Karpas-422 (cell line): Measurements from ENCODE around the gene TTC9. TPM values are rescaled to one million over a fixed set of nuclear protein-coding genes. Genes with fewer than 3 reads are reported as not detected.
A peak's percentile ranks its signal among the peaks of the same experiment; 100 is the strongest.

Source experiments
- DNase-seq: peaks from one replicate; pipeline ENCODE4 v3.0.0-alpha.2; 2015
- H2AFZ ChIP-seq: fragments of 200-600 bp; sonication (generic); 2 replicates; pipeline ENCODE4 v1.6.1; 2014; ENCODE audit warnings: antibody characterized with exemption, low read length, mixed read lengths
- H3K27ac ChIP-seq: fragments of 200-600 bp; sonication (generic); 2 replicates; pipeline ENCODE4 v1.5.1; 2014; ENCODE audit warnings: mild to moderate bottlenecking, low read length, moderate library complexity
- H3K27me3 ChIP-seq: fragments of 200-600 bp; sonication (generic); 2 replicates; pipeline ENCODE4 v1.6.1; 2014; ENCODE audit warnings: low read length, mixed read lengths
- H3K36me3 ChIP-seq: fragments of 200-600 bp; sonication (generic); 2 replicates; pipeline ENCODE4 v1.6.1; 2014; ENCODE audit warnings: low read length, mixed read lengths; ENCODE audit not compliant: insufficient read depth
- H3K4me1 ChIP-seq: fragments of 200-600 bp; sonication (generic); 2 replicates; pipeline ENCODE4 v1.6.1; 2014; ENCODE audit warnings: mild to moderate bottlenecking, low read length, mixed read lengths
- H3K4me2 ChIP-seq: fragments of 200-600 bp; sonication (generic); 2 replicates; pipeline ENCODE4 v1.6.1; 2014; ENCODE audit warnings: low read length, low read depth, mild to moderate bottlenecking; ENCODE audit not compliant: poor library complexity, severe bottlenecking
- H3K4me3 ChIP-seq: fragments of 200-600 bp; sonication (generic); 2 replicates; pipeline ENCODE4 v1.5.1; 2014; ENCODE audit warnings: mild to moderate bottlenecking, antibody characterized with exemption, low read length, mixed read lengths
- H3K79me2 ChIP-seq: fragments of 200-600 bp; sonication (generic); 2 replicates; pipeline ENCODE4 v1.6.1; 2014; ENCODE audit warnings: mild to moderate bottlenecking, low read length, mixed read lengths
- H3K9ac ChIP-seq: fragments of 200-600 bp; sonication (generic); 2 replicates; pipeline ENCODE4 v1.6.0; 2014; ENCODE audit warnings: low read length
- H3K9me2 ChIP-seq: fragments of 200-600 bp; sonication (generic), shearing (Covaris generic); replicated peaks from 2 replicates; pipeline ENCODE4 v1.6.0; 2014; ENCODE audit warnings: mild to moderate bottlenecking, low read length, moderate library complexity; ENCODE audit not compliant: insufficient read depth
- H3K9me3 ChIP-seq: fragments of 300-700, 200-600 bp; sonication (generic); 2 replicates; pipeline ENCODE4 v1.6.1; 2014; ENCODE audit warnings: low read length, mixed read lengths
- H4K20me1 ChIP-seq: fragments of 200-600 bp; sonication (generic); 2 replicates; pipeline ENCODE4 v1.6.1; 2014; ENCODE audit warnings: mild to moderate bottlenecking, antibody characterized with exemption, low read length, low read depth; ENCODE audit not compliant: insufficient read depth
- total RNA-seq: library from RNA; depleted of rRNA; stranded (reverse); fragments of >200 nt; shearing (Covaris generic); gene quantifications from 2 replicates; pipeline ENCODE4 v1.2.3, GENCODE V29; 2014; ENCODE audit warnings: low replicate concordance

TTC9 gene
- total RNA-seq, 1 experiment from 2014 or later: 6.1 TPM

DNA sequence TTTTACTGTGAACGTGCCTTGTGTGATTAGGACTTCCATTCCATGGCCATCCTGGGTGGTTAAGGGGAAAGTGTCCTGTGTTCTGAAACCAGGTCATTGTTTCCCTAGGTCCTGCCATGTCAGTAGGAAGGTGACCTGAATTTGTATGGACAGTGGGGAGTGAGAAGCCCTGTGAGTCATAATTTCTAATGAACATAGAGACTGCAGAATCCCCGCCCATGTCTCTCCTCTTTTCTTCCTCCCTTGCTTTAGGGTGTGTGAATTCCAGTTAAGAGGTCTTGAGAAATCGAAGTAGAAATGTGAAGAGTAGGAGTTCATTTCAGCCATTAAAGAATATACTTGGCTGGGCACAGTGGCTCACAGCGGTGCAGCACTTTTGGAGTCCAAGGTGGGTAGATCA, 8.1 kb downstream of the TTC9 start:
- H3K27ac ChIP-seq: no peak overlapping the region
- no peak overlapping the region for H3K4me2 ChIP-seq
- no peaks in the 10 kb centered on the region for H3K9me2 ChIP-seq
- H3K4me3 ChIP-seq: no peak overlapping the region
- no peak overlapping the region for H3K9ac ChIP-seq
- no peak for DNase-seq
- no peaks in the 10 kb centered on the region for H4K20me1 ChIP-seq
- H2AFZ ChIP-seq: no peak overlapping the region
- no peaks in the 10 kb centered on the region for H3K79me2 ChIP-seq
- no peaks in the 10 kb centered on the region for H3K27me3 ChIP-seq
- peaks cover 9% of the 10 kb centered on the region for H3K4me1 ChIP-seq
- no peaks in the 10 kb centered on the region for H3K36me3 ChIP-seq
- H3K9me3 ChIP-seq: no peaks in the 10 kb centered on the region

DNA sequence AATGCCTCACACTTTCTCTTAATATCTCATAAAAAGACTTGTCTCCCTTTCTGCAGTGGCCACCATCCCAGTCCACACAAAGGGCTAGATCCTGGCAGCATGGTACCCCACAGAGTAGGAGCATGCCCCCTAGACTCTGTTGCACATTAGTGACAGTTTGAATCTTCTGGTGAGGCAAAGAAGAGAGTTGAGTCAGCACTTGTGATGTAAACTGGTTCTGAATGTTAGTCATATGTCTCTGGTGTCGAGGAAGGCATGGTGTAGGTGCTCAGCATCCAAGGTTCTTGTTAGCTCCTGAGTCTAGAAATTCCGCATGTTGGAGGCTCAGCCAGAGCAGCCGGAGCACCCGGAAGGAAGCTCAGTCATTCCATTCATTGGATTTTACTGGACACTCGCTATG, 9.8 kb downstream of the TTC9 start:
- no peak overlapping the region for H3K9ac ChIP-seq
- H4K20me1 ChIP-seq: no peaks in the 10 kb centered on the region
- H3K9me2 ChIP-seq: no peaks in the 10 kb centered on the region
- no peaks in the 10 kb centered on the region for H3K27me3 ChIP-seq
- H3K27ac ChIP-seq: no peak overlapping the region
- no peak for DNase-seq
- H3K36me3 ChIP-seq: no peaks in the 10 kb centered on the region
- H3K9me3 ChIP-seq: no peaks in the 10 kb centered on the region
- no peaks in the 10 kb centered on the region for H3K79me2 ChIP-seq
- peaks cover 22% of the 10 kb centered on the region for H3K4me1 ChIP-seq
- H3K4me2 ChIP-seq: no peak overlapping the region
- no peak overlapping the region for H2AFZ ChIP-seq
- no peak overlapping the region for H3K4me3 ChIP-seq

DNA sequence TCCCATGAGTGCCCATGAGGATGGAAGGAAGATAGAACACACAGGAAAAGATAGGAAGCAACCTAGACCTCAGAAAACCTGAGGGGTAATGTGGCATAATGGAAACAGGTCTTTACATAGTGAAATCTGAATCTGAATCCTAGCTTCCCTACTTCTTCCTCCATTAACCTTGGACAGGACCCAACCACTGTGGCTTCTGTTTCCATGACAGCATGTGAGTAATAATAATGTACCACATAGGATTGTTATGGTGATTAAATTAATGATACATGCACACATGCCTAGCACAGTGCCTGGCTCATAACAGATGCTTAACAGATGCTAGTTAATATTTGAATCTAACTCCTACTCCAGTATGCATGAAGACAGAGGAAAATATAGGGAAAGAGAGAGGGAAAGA, 11.2 kb downstream of the TTC9 start:
- Histone ChIP-seq H4K20me1 (no peaks in the 10 kb centered on the region), H3K27me3 (no peaks in the 10 kb centered on the region), H2AFZ (no peak overlapping the region), H3K4me1 (peaks cover 22% of the 10 kb centered on the region), H3K27ac (no peak overlapping the region), H3K9me3 (no peaks in the 10 kb centered on the region), H3K4me3 (no peak overlapping the region), H3K79me2 (no peaks in the 10 kb centered on the region), H3K4me2 (no peak overlapping the region), H3K9me2 (no peaks in the 10 kb centered on the region), H3K9ac (no peak overlapping the region), H3K36me3 (no peaks in the 10 kb centered on the region)
- DNase-seq: no peak

DNA sequence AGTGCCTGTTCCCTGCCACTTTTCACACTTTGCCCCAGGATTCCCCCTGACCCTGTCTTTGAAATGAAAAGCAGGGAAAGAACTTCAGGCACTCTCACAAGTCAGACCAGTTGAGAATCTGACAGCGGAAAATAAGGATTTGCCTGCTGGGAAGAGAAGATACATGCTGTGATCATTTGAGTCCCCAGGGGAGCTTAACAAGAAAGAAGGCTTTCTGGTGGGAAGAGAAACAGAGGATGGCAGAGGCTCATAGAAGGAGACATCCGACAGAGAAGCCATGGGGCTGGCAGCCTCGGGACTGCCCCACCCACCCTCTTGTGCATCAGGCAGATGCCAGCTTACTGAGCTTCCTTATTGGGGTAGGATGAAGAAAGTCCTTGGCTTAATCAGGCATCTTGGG, 11.9 kb downstream of the TTC9 start:
- no peaks in the 10 kb centered on the region for H3K36me3 ChIP-seq
- no peaks in the 10 kb centered on the region for H4K20me1 ChIP-seq
- no peak overlapping the region for H3K4me2 ChIP-seq
- H2AFZ ChIP-seq: no peak overlapping the region
- H3K9me2 ChIP-seq: no peaks in the 10 kb centered on the region
- no peak overlapping the region for H3K27ac ChIP-seq
- no peaks in the 10 kb centered on the region for H3K27me3 ChIP-seq
- H3K9ac ChIP-seq: no peak overlapping the region
- H3K4me3 ChIP-seq: no peak overlapping the region
- no peaks in the 10 kb centered on the region for H3K79me2 ChIP-seq
- DNase-seq: no peak
- no peaks in the 10 kb centered on the region for H3K9me3 ChIP-seq
- H3K4me1 ChIP-seq: peaks cover 29% of the 10 kb centered on the region

DNA sequence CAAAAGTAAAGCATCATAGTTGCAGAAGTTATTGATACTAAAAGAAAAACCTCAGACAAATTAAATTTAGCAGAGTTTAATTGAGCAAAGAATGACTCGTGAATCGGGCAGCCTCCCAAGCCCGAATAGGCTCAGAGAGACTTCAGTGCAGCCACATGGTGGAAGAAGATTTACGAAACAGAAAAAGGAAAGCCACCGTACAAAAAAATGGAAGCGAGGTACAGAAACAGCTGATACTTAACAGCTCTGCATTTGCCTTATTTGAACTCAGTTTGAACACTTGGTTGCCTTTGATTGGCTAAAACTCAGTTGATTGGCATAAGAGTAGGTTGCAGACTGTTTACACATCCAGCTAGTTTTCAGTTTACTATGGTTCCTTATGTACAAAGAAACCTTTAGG, 12.9 kb downstream of the TTC9 start:
- H3K4me3 ChIP-seq: peak overlapping the region; percentile 46
- peak overlapping the region; percentile 61 for H3K4me2 ChIP-seq
- peak overlapping the region; percentile 6; the same call in 1 of the 2 replicates for H3K27ac ChIP-seq
- H3K79me2 ChIP-seq: no peaks in the 10 kb centered on the region
- peak overlapping the region; percentile 78 for H2AFZ ChIP-seq
- no peaks in the 10 kb centered on the region for H3K27me3 ChIP-seq
- peak overlapping the region; percentile 57; the same call in 1 of the 2 replicates for H3K9ac ChIP-seq
- H3K4me1 ChIP-seq: peaks cover 36% of the 10 kb centered on the region
- H3K9me2 ChIP-seq: no peaks in the 10 kb centered on the region
- no peaks in the 10 kb centered on the region for H3K9me3 ChIP-seq
- no peak for DNase-seq
- no peaks in the 10 kb centered on the region for H4K20me1 ChIP-seq
- no peaks in the 10 kb centered on the region for H3K36me3 ChIP-seq

DNA sequence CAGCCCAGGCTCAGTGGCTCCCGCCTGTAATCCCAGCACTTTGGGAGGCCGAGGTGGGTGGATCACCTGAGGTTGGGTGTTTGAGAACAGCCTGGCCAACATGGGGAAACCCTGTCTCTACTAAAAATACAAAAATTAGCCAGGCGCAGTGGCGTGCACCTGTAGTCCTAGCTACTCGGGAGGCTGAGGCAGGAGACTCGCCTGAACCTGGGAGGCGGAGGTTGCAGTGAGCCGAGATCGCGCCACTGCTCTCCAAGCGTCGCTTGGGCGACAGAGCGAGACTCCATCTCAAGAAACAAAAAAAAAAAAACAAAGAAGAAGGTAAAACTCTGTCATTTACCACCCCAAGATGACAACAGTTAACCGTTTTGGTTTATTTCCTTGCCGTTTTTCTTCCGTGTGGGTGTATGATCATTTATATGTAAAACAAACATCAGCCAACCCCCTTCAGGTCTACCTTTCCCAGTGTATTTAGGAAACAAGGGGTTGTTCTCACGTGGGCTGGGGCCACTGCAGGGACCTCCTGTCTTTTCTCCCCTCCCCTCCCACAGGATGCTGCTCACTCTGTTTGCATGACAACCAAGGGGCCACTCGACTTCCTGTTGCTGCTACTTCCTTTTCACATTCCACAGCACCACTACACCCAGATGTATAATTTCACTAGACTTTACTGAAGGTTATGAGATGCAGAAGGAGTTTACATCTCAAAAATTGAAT, 13.6 kb downstream of the TTC9 start:
- Histone ChIP-seq H3K79me2 (no peaks in the 10 kb centered on the region), H3K36me3 (no peaks in the 10 kb centered on the region), H3K27me3 (no peaks in the 10 kb centered on the region), H2AFZ (peak overlapping the region; percentile 78), H3K9me3 (no peaks in the 10 kb centered on the region), H3K9me2 (no peaks in the 10 kb centered on the region), H3K4me2 (peak overlapping the region; percentile 61), H3K9ac (peak overlapping the region; percentile 57), H3K4me3 (peak overlapping the region; percentile 46), H3K27ac (peak overlapping the region; percentile 66), H3K4me1 (peaks cover 36% of the 10 kb centered on the region), H4K20me1 (no peaks in the 10 kb centered on the region)
- peak; percentile 94 for DNase-seq

DNA sequence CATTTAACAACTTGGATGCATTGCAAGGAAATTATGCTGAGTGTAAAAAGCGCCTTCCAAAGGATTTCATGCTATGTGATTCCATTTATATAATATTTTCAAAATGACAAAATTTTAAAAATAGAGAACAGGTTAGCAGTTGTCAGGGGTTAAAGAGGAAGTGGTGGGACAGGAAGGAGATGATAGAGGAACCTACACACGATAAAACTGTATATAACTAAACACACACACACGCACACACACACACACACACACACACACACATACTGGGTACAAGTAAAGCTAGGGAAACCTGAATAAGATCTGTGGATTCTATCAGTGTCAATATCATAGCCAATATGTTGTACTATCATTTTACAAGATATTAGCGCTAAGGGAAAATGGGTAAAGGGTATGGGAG, 17.2 kb downstream of the TTC9 start:
- H3K4me1 ChIP-seq: peaks cover 45% of the 10 kb centered on the region
- peak overlapping the region; percentile 26; the same call in 1 of the 2 replicates for H2AFZ ChIP-seq
- H3K4me3 ChIP-seq: no peak overlapping the region
- H3K9ac ChIP-seq: no peak overlapping the region
- H3K9me2 ChIP-seq: no peaks in the 10 kb centered on the region
- H3K9me3 ChIP-seq: no peaks in the 10 kb centered on the region
- H4K20me1 ChIP-seq: no peaks in the 10 kb centered on the region
- H3K4me2 ChIP-seq: peak overlapping the region; percentile 23
- H3K79me2 ChIP-seq: no peaks in the 10 kb centered on the region
- no peaks in the 10 kb centered on the region for H3K27me3 ChIP-seq
- H3K36me3 ChIP-seq: no peaks in the 10 kb centered on the region
- DNase-seq: peak; percentile 62
- peak overlapping the region; percentile 13; the same call in 1 of the 2 replicates for H3K27ac ChIP-seq

DNA sequence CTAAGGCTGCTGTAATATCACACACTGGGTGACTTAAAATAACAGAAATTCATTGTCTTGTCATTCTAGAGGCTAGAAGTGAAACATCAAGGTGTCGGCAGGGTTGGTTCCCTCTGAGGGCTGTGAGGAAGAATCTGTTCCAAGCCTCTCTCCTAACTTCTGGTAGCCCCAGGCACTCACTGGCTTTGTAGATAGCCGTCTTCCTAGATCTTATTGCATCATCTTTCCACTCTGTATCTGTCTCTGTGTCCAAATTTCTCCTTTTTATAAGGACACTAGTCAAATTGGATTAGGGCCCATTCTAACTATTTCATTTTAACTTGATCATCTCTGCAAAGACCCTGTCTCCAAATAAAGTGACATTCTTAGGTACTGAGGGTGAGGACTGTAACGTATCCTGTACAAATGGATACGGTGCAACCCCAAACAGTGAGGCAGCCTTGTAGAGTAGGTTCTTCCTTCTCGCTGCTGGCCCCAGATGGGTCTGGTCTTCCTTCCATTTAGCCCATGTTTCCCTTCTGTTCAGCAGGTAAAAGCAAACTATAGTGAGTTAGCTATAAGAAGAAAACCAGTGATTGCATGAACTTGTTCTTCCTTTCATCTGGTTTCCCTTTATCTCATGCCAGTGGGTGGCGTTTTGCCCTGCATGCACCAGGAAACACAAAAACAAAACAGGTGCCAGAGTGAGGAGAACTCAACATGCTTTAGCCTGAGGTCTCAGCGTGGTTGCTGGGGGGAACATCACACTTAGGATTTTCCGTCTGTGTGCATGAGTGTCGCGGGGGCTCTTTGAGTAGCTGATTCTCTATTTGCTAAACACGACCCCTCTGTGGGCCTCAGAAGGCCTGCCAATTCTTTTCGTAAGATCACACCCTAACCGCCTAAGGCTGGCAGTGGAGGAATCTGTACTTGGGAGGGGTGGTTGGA, 19.5 kb downstream of the TTC9 start:
- no peaks in the 10 kb centered on the region for H3K36me3 ChIP-seq
- no peaks in the 10 kb centered on the region for H3K79me2 ChIP-seq
- no peak overlapping the region for H3K27ac ChIP-seq
- H3K4me1 ChIP-seq: peaks cover 45% of the 10 kb centered on the region
- H3K4me2 ChIP-seq: peak overlapping the region; percentile 1
- H3K9me2 ChIP-seq: no peaks in the 10 kb centered on the region
- no peak for DNase-seq
- H3K9me3 ChIP-seq: no peaks in the 10 kb centered on the region
- 0 out of 2 replicates have a peak overlapping the region, but pooled peaks have one; percentile 35 for H2AFZ ChIP-seq
- no peaks in the 10 kb centered on the region for H4K20me1 ChIP-seq
- no peaks in the 10 kb centered on the region for H3K27me3 ChIP-seq
- H3K4me3 ChIP-seq: no peak overlapping the region
- H3K9ac ChIP-seq: peak overlapping the region; percentile 19; the same call in 1 of the 2 replicates
